IPS-18a (cell line): Measurements from ENCODE around the gene ACTL7A.
"Not testable (repeated sequence)": the region's sequence is repeated elsewhere in the genome, so short reads cannot be mapped to it uniquely, and the experiment has no call there.

Experiments
- H3K27ac ChIP-seq: one replicate; pipeline ENCODE4 v1.5.1; 2013; ENCODE audit warnings: low read length
- H3K27me3 ChIP-seq: one replicate; pipeline ENCODE4 v1.6.1; 2013; ENCODE audit warnings: mild to moderate bottlenecking, low read length; ENCODE audit not compliant: control insufficient read depth, insufficient read depth
- H3K36me3 ChIP-seq: one replicate; pipeline ENCODE4 v1.6.1; 2013; ENCODE audit warnings: low read depth, low read length; ENCODE audit not compliant: control insufficient read depth
- H3K4me1 ChIP-seq: one replicate; pipeline ENCODE4 v1.6.1; 2013; ENCODE audit warnings: low read depth, low read length; ENCODE audit not compliant: control insufficient read depth
- H3K4me3 ChIP-seq: one replicate; pipeline ENCODE4 v1.5.1; 2013; ENCODE audit warnings: low read length
- H3K9ac ChIP-seq: one replicate; pipeline ENCODE4 v1.6.1; 2013; ENCODE audit warnings: mild to moderate bottlenecking, low read length, moderate library complexity
- H3K9me3 ChIP-seq: one replicate; pipeline ENCODE4 v1.6.1; 2013; ENCODE audit warnings: low read depth, low read length; ENCODE audit not compliant: control insufficient read depth

Gene ACTL7A

DNA sequence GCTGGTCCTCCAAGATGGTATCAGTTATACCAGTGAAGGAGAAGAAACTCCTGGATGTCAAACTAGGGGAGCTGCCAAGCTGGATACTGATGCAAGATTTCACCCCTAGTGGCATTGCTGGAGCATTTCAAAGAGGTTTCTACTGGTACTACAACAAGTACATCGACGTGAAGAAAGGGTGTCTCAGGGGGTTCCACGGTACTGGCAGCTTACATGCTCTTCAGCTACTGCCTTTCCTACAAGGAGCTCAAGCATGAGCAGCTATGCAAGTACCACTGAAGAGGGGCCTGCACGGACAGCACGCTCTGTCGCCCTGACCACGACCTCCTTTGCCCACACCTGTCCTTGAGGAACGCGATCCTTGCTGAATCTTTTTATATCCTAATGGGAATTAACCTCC lies 25.7 kb upstream of the ACTL7A start:
- Histone ChIP-seq H3K9me3 (no peaks in the 10 kb centered on the region), H3K9ac (no peak overlapping the region), H3K36me3 (no peaks in the 10 kb centered on the region), H3K27me3 (no peaks in the 10 kb centered on the region), H3K4me3 (no peak overlapping the region), H3K27ac (no peak overlapping the region), H3K4me1 (peaks cover 3% of the 10 kb centered on the region)

DNA sequence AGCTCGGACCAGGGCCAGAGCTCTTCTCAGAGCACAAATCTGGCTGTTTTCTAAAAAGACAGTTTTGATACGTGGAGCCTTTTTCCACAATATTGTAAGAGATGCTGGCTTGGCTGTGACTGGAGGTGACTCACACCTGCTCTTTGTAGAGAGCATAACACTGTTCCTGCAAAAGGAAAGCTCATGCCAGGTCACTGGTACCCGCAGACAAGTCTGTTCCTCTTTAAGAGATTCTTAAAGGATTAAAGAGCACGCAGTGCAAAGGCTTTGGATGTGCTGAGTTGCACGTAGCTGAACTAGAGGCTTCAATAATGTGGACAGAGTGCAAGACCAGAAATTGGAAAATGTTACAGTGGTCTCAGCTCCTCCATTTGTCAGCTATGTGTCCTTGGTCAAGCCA lies 25.3 kb upstream of the ACTL7A start:
- Histone ChIP-seq H3K36me3 (no peaks in the 10 kb centered on the region), H3K4me1 (peaks cover 3% of the 10 kb centered on the region), H3K9ac (no peak overlapping the region), H3K27me3 (no peaks in the 10 kb centered on the region), H3K9me3 (no peaks in the 10 kb centered on the region), H3K27ac (no peak overlapping the region), H3K4me3 (no peak overlapping the region)

DNA sequence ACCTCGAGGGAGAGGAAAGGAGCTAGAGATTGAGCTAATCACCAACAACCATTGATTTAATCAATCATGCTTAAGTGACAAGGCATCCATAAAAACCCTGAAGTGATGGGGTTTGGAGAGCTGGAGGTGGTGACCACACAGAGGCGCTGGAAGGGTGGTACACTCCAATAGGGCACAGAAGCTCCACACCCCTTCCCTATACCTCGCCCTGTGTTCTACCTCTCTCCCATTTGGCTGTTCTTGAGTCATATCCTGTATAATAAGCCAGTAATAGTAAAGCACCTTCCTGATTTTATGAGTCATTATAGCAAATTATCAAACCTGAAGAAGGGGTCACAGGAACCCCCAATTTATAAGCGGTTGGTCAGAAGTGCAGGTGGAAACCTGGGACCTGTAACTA lies 24.5 kb upstream of the ACTL7A start:
- Histone ChIP-seq H3K9ac (no peak overlapping the region), H3K27me3 (no peaks in the 10 kb centered on the region), H3K9me3 (no peaks in the 10 kb centered on the region), H3K36me3 (no peaks in the 10 kb centered on the region), H3K4me3 (no peak overlapping the region), H3K4me1 (peaks cover 3% of the 10 kb centered on the region), H3K27ac (no peak overlapping the region)

GRCh38 chr9:108838017-108838416 lies 24.0 kb upstream of the ACTL7A start:
- Histone ChIP-seq H3K27ac (no peak overlapping the region), H3K27me3 (no peaks in the 10 kb centered on the region), H3K4me1 (peaks cover 3% of the 10 kb centered on the region), H3K9ac (no peak overlapping the region), H3K36me3 (no peaks in the 10 kb centered on the region), H3K9me3 (no peaks in the 10 kb centered on the region), H3K4me3 (no peak overlapping the region)

- H3K9ac ChIP-seq, H3K9me3 ChIP-seq, H3K4me1 ChIP-seq, H3K4me3 ChIP-seq, H3K27me3 ChIP-seq, H3K27ac ChIP-seq, H3K36me3 ChIP-seq: not testable (repeated sequence)
Measured at GRCh38 chr9:108839561-108839960, 22.5 kb upstream of the ACTL7A start.

DNA sequence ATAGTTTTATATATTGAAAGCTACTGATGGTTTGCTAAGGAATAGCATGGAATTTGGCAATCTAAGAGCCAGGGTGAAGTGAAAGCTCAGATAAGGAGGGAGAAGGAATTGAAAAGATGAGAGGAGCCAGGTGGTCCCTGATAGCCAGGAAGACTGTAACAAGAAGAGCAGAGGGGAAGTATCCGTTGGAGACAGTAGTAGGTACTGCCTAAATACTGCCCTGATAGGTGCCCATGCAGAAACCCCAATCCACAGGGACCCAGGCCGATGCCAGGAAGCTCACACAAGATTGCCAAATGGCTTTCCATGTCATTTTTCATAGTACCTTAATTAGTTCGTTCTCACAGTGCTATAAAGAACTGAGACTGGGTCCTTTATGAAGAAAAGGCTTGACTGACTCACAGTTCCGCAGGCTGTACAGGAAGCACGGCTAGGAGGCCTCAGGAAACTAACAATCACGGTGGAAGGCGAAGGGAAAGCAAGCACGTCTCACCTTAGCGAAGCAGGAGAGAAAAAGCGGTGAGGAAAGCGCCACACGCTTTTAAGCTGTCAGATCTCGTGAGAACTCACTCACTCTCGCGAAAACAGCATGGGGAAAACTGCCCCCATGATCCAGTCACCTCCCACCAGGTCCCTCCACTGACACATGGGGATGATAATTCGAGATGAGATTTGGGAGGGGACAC lies 19.3 kb upstream of the ACTL7A start:
- Histone ChIP-seq H3K4me3 (no peak overlapping the region), H3K27me3 (no peaks in the 10 kb centered on the region), H3K9me3 (no peaks in the 10 kb centered on the region), H3K36me3 (no peaks in the 10 kb centered on the region), H3K27ac (no peak overlapping the region), H3K9ac (no peak overlapping the region), H3K4me1 (no peaks in the 10 kb centered on the region)

GRCh38 chr9:108844391-108844790 lies 17.7 kb upstream of the ACTL7A start:
- H3K9ac ChIP-seq = no peak overlapping the region
- H3K36me3 ChIP-seq = no peaks in the 10 kb centered on the region
- H3K9me3 ChIP-seq = no peaks in the 10 kb centered on the region
- no peak overlapping the region for H3K4me3 ChIP-seq
- no peak overlapping the region for H3K27ac ChIP-seq
- no peaks in the 10 kb centered on the region for H3K27me3 ChIP-seq
- no peaks in the 10 kb centered on the region for H3K4me1 ChIP-seq

- Histone ChIP-seq H3K27ac (no peak overlapping the region), H3K9me3 (no peaks in the 10 kb centered on the region), H3K36me3 (no peaks in the 10 kb centered on the region), H3K9ac (no peak overlapping the region), H3K4me1 (no peaks in the 10 kb centered on the region), H3K27me3 (no peaks in the 10 kb centered on the region), H3K4me3 (no peak overlapping the region)
Measured at GRCh38 chr9:108844856-108845255, 17.2 kb upstream of the ACTL7A start.

- Histone ChIP-seq H3K4me3 (no peak overlapping the region), H3K9me3 (no peaks in the 10 kb centered on the region), H3K27ac (no peak overlapping the region), H3K9ac (no peak overlapping the region), H3K27me3 (no peaks in the 10 kb centered on the region), H3K36me3 (no peaks in the 10 kb centered on the region), H3K4me1 (no peaks in the 10 kb centered on the region)
Measured at GRCh38 chr9:108845507-108845906, 16.6 kb upstream of the ACTL7A start.

- no peak overlapping the region for H3K4me3 ChIP-seq
- H3K9ac ChIP-seq = no peak overlapping the region
- H3K36me3 ChIP-seq = no peaks in the 10 kb centered on the region
- no peaks in the 10 kb centered on the region for H3K4me1 ChIP-seq
- no peaks in the 10 kb centered on the region for H3K27me3 ChIP-seq
- H3K9me3 ChIP-seq = no peaks in the 10 kb centered on the region
- no peak overlapping the region for H3K27ac ChIP-seq
Measured at GRCh38 chr9:108845947-108846346, 16.1 kb upstream of the ACTL7A start.

DNA sequence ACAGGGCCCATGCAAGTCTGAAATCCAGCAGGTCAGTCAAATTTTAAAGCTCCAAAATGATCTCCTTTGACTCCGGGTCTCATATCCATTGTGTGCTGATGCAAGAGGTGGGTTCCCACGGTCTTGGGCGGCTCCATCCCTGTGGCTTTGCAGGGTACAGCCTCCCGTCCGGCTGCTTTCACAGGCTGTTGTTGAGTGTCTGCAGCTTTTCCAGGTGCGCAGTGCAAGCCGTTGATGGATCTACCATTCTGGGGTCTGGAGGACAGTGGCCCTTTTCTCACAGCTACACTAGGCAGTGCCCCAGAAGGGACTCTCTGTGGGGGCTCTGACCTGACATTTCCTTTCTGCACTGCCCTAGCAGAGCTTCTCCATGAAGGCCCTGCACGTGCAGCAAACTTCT lies 13.8 kb upstream of the ACTL7A start:
- H3K9ac ChIP-seq, H3K27ac ChIP-seq, H3K4me3 ChIP-seq, H3K27me3 ChIP-seq, H3K36me3 ChIP-seq, H3K4me1 ChIP-seq, H3K9me3 ChIP-seq: not testable (repeated sequence)

DNA sequence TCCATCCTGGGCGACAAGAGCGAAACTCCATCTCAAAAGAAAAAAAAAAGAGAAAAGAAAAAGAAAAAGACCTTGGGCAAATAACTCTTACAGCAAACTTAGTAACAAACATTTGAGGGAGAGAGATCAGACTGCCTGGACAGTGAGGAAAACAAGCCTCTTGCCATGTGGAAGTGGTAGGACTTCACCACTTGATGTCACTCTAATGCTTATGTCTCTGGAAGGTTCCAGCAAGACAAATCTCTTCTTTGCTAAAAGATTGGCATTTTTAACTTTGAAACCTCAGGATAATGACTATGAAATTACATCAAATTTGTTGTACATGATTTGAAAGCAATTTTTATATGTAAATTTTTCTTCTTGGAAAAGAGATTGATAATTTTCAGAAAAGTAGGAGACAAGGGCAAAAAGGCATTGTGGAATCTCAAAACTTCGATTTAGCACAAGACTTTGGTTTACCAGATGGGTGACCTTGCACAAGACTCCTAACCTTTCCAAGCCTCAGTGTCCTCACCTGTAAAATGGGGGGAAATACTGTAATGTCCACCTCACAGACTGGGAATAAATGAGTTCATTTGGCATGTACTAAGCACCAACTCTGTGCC lies 11.7 kb upstream of the ACTL7A start:
- Histone ChIP-seq H3K9me3 (no peaks in the 10 kb centered on the region), H3K9ac (no peak overlapping the region), H3K27ac (no peak overlapping the region), H3K4me3 (no peak overlapping the region), H3K27me3 (no peaks in the 10 kb centered on the region), H3K36me3 (no peaks in the 10 kb centered on the region), H3K4me1 (no peaks in the 10 kb centered on the region)
